GM20431 (cell line): ENCODE measurements around the gene TCL1A.

Source experiments
- in situ Hi-C: fragments of 300-500 bp; cut with MseI, MboI; formaldehyde crosslinking; loops from one replicate; pipeline ENCODE4 v1.15.0; 2020; ENCODE audit warnings: low sequenced_read_pairs; ENCODE audit not compliant: unreplicated experiment

TCL1A gene

DNA sequence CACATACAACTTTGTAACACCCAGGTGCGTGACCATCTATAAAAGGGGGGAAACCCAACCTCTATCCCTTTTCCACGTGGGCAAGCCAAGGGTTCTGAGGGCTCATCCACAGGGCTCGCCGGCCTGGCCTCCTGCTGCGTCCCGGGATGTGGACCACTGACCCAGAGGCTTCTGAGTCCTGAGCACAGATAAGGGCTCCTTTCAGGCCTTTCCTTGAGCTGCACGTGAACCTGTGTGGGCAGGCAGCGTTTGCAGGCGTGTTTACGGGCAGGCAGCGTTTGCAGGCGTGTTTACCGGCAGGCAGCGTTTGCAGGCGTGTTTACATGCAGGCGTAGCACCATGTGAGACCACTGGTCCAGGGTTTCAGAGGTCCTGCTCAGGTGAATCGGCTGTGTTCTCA is 3.8 kb downstream of the TCL1A start:
- in situ Hi-C loops = no loop called here

DNA sequence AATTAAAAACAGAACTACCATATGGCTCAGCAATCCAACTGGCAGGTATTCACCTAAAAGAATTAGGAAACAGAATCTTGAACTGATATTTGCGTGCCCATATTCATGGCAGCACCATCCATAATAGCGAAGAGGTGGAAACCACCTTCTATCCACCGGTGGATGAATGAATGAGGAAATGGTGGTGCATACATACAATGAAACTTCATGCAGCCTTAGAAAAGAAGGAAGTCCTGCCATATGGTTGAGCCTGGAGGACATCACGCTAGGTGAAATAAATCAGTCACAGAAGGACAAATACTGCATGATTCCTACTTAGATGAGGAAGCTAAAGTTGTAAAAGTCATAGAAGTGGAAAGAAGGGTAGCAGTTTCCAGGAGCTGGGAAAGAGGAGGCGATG is 6.6 kb downstream of the TCL1A start:
- in situ Hi-C loops = no loop called here

- in situ Hi-C loops = no loop called here
Measured at GRCh38 chr14:95705518-95705917, 8.4 kb downstream of the TCL1A start.

- in situ Hi-C loops = no loop called here
Measured at GRCh38 chr14:95703805-95704204, 10.1 kb downstream of the TCL1A start.

GRCh38 chr14:95703341-95703740 is 10.6 kb downstream of the TCL1A start:
- in situ Hi-C loops = no loop called here

- in situ Hi-C loops = no loop called here
Measured at GRCh38 chr14:95701846-95702221, 12.1 kb downstream of the TCL1A start.

GRCh38 chr14:95700221-95700976 is 13.5 kb downstream of the TCL1A start:
- in situ Hi-C loops = no loop called here

DNA sequence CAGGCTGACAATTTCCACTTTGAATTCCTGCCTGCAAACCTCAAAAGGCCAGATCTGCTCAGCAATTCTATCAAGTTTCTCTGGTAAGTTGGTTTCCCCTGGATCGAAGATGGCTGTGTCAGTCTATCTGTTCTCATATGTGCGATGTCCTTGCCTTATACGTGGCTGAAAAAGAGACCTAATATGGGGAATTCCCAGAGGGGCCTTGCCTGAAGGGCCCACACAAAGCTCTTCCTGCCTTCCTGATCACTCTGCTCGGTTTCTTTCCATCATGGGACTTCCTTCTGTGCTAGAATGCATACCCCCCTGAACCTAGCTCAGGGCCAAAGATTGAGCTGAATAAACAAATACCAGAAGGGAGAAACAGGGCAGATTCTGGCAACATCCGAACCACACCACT is 14.5 kb downstream of the TCL1A start:
- in situ Hi-C loops = no loop called here

- in situ Hi-C loops = no loop called here
Measured at GRCh38 chr14:95698287-95698686, 15.6 kb downstream of the TCL1A start.

GRCh38 chr14:95697764-95698163 is 16.2 kb downstream of the TCL1A start:
- in situ Hi-C loops = no loop called here

DNA sequence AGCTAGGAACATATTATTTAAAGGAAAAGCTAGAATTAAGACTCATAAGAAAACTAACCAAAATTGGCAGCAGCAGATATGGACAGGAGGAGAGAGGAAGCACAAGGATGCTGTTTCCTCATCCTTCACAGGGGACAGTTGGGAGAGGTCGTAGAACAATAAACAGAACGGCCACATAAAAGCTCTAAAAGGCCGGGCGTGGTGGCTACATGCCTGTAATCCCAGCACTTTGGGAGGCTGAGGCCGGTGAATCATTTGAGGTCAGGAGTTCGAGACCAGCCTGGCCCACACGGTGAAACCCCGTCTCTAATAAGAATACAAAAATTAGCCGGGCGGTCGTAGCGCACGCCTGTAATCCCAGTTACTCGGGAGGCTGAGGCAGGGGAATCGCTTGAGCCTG is 17.2 kb downstream of the TCL1A start:
- in situ Hi-C loops = no loop called here

DNA sequence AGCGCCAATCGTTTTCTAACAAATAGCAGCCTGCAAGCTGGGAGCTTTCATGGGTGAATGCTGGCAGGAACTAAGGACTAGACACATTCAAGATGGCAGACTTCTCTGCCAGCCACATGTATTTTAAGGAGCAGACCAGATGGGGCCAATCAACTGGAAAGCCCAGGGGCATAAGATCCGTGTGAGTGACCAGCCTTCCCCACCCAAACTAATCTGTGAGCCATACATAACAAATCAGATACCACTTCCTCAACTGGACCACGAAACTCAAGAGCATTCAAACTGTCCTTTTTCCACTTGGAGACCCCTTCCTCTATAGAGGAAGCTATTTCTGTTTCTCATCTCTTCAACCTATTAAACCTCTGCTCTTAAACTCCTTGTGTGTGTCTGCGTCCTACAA is 18.0 kb downstream of the TCL1A start:
- in situ Hi-C loops = no loop called here

DNA sequence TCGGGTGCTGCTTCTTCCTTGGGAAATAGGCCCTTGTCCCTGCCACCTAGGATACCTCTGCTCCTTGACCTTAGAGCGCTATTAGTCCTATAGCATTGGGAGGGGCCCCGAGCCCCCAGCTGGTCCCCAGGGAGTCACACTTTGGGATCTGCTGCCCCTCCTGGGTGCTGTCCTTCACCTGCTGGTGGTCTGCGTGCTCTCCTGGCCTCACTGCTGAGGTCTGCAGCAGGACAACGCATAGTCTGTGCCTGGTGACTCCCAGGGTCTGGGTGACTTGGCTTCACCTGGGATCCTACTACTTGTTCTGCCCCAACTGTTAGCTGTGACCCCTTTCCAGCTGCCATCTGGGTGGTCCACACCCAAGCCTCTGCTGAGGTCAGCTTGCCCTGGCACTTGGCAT is 18.9 kb downstream of the TCL1A start:
- in situ Hi-C loops = no loop called here

- in situ Hi-C loops = no loop called here
Measured at GRCh38 chr14:95692109-95692508, 21.8 kb downstream of the TCL1A start.

- in situ Hi-C loops = no loop called here
Measured at GRCh38 chr14:95691591-95691990, 22.3 kb downstream of the TCL1A start.

- in situ Hi-C loops = no loop called here
Measured at GRCh38 chr14:95690815-95691214, 23.1 kb downstream of the TCL1A start.

DNA sequence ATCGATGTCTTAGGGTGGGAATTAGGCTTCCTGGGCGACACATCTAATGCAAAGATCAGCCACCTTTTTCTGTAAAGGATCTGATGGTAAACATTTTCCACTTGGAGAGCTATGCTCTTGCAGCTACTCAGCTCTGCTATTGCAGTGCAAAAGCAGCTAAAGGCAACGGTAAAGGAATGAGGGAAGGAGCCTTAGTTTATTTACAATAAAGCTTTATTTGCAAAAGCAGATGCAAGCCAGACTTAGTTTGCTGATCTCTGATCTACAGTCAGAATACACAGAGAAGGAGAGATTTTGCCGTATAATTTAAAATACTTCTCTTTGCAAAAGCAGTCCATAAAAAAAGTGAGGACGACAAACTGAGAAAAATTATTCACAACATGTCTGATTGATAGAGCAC is 24.5 kb downstream of the TCL1A start:
- in situ Hi-C loops = no loop called here

DNA sequence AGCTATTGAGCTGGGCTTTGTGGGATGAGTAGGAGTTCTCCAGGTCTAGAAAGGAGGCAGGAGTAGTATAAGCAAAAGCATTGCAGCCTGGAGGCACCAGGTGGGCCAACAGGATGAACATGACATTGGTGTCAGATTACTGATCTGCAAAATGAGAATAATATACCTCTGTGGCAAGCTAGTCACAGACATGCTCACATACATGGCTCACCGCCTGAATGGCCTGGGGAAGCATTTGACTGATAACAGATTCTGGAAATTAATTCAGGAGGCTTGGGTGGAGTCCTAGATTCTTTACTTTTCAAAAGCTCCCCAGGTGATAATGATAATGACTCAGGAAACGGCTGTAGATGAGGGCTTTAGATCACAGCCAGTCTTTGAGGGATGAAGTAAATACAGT is 27.0 kb downstream of the TCL1A start:
- in situ Hi-C loops = no loop called here

DNA sequence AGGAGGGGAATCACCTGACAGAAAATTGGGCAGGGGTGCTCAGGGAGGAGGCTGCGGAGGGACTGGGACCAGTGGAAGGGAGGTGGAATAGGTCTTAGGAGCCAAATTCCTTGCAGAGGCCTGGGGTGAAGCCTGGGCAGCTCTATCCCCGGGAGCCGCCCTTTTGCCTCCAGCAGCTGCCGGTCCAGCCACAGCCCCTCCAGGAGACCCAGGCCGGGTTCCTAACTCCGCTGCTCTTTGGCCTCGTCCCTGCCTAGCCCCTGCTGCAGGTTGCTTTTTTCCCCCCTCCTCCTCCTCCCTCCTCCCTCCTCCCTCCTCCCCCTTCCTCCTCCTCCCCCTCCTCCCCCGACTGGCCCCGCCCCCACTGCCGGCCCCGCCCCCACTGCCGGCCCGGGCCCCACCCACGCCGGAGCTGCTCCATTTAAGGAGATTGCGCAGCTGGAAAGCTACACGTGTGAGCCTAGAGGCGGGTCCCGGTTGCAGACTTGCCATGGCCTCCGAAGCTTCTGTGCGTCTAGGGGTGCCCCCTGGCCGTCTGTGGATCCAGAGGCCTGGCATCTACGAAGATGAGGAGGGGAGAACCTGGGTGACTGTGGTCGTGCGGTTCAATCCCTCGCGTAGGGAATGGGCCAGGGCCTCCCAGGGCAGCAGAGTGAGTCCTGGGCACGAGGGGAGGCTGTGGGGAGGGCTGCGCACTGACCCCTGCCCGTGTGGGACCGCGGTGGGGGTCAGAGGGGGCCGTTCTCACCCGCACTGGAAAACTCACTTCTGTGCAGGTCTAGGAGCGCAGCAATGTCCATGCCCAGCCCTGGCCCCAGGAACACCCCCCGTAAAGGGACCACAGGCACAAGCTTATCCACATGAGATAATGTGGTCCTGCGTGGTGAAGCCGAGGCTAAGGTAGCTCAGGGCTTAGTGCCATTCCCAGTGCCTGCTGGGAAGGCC is 27.7 kb downstream of the TCL1A start, which contains the start of gene TCL1B:
TSS of gene TCL1B (plus strand) at position 449 of the 945 bp plus-strand sequence. CDS start at position 491, 42 bp downstream.
- in situ Hi-C loops = no loop called here

DNA sequence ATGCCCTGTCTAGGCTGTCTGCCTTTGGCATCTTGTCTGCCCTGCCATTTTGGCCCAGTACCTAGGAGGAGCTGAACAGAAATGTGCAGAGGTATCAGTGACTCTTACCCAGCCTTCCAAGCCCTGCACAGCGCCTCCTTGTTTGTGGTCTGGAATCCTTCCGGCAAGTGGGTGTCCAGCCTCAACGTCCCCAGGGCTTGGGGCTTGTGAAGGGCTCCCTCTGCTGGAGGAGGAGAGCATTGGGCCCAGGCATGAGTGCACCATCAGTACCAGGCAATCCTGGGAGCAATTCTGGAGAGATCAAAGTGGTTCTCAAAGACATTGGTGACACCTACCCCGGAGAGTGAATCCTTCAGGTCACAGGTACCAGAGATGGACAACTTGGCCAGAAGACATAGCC is 30.1 kb downstream of the TCL1A start:
- in situ Hi-C loops = no loop called here

GRCh38 chr14:95681153-95681552 is 32.8 kb downstream of the TCL1A start:
- in situ Hi-C loops = no loop called here
